ENCODE data around the gene DISC1.

DISC1 gene

GRCh38 chr1:231972111-231972445 lies 345.5 kb downstream of the DISC1 start:
- no peak for DNase-seq

- no peak for DNase-seq
Observed at GRCh38 chr1:231973830-231974229, 347.2 kb downstream of the DISC1 start.

- DNase-seq = no peak
Observed at GRCh38 chr1:231976231-231976630, 349.6 kb downstream of the DISC1 start.

GRCh38 chr1:231981675-231982074 lies 355.1 kb downstream of the DISC1 start:
- DNase-seq = no peak

- DNase-seq = no peak
Observed at GRCh38 chr1:231982871-231983587, 356.4 kb downstream of the DISC1 start.

- DNase-seq = no peak
Observed at GRCh38 chr1:231983588-231984193, 357.1 kb downstream of the DISC1 start.

- no peak for DNase-seq
Observed at GRCh38 chr1:231985296-231986023, 358.9 kb downstream of the DISC1 start.

DNA sequence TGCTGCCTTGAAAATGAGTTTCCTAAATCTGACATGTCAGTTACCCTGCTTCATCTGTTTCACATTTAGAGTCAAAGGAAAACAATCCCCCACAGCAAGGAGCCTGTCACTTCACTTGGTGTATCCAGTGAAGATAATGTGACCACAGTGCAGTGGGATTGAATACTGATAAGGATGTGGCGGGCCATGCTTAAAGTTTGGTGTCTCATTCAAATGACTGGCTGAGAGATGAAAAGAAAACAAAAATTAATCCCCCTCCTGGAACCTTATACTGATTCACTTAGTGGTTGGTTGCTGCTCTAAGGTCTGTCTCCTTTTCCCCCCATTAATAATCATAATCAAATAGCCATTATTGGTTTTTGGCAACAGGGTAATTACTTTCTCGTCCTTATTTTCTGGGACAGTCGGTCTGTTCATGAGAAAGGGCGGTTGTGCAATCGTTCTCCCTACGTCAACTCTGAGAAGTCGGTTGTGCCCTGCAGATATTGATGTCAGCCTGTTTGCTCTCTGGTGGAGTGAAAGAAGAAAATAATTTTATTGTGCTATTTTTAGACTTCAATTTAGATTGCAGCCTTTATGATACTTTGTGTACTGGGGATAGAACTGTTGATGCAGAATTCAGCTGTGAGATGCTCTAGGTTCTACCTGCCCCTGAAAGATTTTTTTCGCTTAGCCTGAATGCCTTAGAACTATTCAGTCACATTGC lies 360.2 kb downstream of the DISC1 start:
- no peak for DNase-seq

DNA sequence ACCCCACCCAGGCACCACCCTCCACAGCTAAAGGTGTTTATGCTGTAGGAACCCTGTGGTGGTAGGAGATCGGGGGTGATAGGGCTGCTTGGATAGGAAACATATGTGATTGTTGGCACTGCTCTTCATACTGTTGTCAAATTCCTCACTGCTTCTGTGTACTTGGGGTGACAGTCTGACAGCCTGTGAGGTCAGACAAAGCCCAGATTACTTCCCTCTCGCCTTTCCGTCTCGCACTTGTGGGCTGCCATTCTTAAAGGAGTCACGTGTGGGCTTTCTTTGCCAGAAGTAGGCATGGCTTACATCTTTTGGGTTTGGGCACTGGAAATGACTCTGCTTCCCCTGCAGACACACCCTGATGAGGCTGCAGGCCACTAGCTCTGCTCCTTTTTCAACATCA lies 363.8 kb downstream of the DISC1 start:
- no peak for DNase-seq

GRCh38 chr1:231991231-231991630 lies 364.6 kb downstream of the DISC1 start:
- DNase-seq = no peak

DNA sequence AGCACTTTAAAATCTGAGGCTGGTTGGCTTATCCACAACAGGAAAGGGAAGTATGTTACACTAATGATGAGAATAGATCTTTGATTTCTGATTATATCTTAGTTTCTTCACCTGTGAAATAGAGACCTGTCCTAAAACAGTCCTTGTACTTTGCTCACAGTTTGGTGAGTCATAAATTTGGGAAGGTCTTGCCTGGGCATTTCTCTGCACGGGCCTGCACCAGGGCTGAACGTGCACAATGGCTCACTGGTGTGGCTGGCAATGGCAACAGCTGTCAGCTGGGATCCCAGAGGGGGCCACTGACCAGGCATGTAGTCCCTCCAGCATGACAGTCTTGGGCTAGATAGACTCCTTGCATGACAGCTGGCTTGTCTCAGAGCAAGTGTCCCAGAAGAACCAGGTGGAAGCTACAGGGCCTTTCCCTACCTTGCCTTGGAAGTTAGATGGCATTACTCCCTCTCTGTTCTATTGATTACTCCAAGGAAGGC lies 367.4 kb downstream of the DISC1 start:
- no peak for DNase-seq

GRCh38 chr1:231998791-231999190 lies 372.2 kb downstream of the DISC1 start:
- DNase-seq = no peak

GRCh38 chr1:232005300-232005699 lies 378.7 kb downstream of the DISC1 start:
- DNase-seq = no peak

DNA sequence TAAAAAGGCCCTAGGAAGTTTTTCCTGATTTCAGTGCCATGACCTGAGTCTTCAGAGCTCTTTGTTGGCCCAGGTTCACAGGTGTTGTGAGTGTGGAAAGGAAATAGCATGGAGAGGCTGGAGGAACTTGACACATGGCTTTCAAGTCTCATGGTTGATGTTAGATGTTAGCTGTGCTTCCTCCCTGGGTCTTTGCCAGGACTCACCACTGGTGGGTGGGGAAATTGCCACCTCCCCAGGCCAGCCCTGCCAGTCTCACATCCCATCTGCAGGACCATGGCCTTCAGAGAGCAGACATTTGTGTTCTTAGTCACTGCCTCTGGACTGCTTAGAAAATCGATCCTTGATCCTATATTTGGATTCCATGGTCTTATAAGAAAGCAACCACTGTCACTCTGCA lies 383.2 kb downstream of the DISC1 start:
- no peak for DNase-seq

GRCh38 chr1:232011961-232012360 lies 385.4 kb downstream of the DISC1 start:
- no peak for DNase-seq

- DNase-seq = no peak
Observed at GRCh38 chr1:232012773-232013386, 386.3 kb downstream of the DISC1 start.

GRCh38 chr1:232014941-232015340 lies 388.4 kb downstream of the DISC1 start:
- DNase-seq = no peak

DNA sequence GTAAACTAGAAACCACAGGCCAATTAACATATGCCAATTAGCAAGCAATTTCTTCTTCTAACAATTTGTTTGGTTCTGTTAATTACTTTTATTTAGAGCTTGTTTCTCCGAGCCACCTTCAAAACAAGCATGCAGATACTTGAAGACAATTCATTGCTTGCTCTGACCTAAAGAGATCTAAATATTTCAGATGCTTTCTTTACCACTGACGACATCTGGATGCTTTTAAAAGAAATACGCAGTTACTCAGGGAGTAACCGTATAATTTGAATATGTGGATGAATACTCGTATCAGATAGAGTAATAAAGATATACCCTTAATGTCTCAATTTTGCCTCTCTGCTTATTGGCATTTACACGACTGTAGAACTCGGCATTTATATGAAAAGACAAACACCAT lies 390.0 kb downstream of the DISC1 start:
- no peak for DNase-seq

GRCh38 chr1:232017057-232017456 lies 390.5 kb downstream of the DISC1 start:
- no peak for DNase-seq

- no peak for DNase-seq
Observed at GRCh38 chr1:232017759-232018158, 391.2 kb downstream of the DISC1 start.

GRCh38 chr1:232018231-232019025 lies 391.8 kb downstream of the DISC1 start:
- DNase-seq = no peak

DNA sequence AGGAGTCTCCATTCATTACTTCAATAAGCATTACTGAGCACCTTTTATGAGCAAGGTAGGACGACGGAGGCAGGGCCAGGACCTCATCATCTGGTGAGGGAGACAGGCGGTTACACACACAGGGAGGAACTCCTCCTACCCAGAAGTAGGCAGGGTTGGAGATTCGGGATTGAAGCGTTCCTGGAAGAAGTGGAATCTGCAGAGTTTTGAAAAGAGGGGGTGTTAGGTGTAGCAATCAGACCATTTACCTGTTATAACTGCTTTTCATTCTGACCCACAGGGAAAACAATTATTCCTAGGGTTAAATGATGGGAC lies 392.4 kb downstream of the DISC1 start:
- DNase-seq = no peak

Measured in activated T-cell treated with anti-CD3 and anti-CD28 coated beads for 4 hours (primary cell).